Activated CD8-positive, alpha-beta memory T cell treated with anti-CD3 and anti-CD28 coated beads, Interleukin-2, amount 50 U/mL, for 4 hours (primary cell): ENCODE data around the gene TTYH1.

Experiments
- DNase-seq: peaks from one replicate; pipeline ENCODE4 v3.0.0-alpha.2; 2020

Gene TTYH1

DNA sequence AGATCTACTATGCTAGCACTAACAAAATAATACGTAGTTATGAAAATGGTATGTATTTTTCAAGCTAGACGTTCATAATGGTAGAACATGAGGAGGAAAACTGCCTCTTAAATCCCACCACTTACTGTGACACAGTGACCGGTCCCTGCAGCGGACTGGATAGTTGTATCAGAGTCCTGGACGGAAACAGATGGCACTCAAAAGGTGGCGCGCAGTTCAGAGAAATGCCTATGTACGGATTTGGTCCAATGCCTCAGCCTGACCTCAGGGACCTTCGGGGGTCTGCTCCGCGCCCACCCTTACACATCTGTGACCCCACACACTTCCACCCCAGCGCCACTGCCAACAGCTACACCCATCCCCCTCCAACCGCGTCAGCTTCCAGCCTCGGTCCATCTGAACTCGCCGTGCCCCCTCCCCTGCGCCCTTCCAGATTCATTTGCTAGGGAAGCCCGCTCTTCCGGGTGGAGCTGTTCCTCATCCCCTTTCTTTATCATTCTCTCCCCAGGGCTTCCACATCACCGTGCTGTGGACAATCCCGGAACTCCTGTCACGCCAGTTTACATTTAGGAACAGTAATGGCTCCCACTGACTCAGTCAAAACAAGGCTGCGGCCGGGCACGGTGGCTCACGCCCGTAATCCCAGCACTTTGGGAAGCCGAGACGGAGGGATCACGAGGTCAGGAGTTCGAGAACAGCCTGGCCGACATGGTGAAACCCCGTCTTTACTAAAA is 32.9 kb downstream of the TTYH1 start:
- peak; percentile 35 for DNase-seq

DNA sequence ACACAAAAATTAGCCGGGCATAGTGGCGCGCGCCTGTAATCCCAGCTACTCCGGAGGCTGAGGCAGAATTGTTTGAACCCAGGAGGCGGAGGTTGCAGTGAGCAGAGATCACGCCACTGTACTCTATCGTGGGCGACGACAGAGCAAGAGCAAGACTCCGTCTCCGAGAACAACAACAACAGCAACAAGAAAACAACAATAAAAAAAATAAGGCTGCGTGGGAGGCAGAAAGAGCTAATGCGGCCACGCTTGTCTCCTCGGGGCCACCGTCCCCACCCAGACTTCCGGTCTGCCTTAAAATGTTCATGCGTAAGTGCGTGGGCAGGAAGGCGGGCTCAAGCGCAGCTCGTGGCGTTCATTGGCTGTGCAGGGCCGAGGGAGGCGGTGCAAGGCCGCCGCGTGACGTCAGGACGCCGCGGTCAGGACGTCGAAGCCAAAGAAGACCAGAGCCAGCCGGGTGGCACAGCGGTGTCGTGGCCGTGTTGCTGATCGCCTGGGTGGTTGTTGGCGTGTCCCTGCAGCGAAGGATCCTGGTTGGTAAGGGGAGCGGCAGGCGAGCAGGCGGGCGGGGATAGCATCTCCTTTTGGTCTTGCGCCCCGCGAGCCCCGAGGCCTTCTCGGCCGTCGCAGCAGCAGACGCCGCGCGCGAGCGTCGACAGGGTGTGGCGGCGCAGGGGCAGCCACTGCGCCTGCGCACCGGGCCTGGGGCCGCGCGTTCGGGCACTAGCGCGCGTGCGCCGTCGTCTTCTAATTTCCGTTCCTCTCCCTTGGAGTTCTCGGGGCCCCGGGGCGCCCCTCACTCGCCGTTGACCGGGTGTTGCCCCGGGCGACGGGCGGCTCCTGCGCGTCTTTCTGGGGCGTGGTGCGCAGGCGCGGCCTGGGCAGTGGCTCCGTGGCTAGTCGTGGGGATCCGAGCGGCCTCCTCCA is 33.8 kb downstream of the TTYH1 start, which contains the start of gene LENG8:
LENG8 (plus strand) TSS at position 426 of the 927 bp plus-strand sequence. CDS start 2,146 bp downstream, outside the sequence.
- DNase-seq, result peak; percentile 97

DNA sequence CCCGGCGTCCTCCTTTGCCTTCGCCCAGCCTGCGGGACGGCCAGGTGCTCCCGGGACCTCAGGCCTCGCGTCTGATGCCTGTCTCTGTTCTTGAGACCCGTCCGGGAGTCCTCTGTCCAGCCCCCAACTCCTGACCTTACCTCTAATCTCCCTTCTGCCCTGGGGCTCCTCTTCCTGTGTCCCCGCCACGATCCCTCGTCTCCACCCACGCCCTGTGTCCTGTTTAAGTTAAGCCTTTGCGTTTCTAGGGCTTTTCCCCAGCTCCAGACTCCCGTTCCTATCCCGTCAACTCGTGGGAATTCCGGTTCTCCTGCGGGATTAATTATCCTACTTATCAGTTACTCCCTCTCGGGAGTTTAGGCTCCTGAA is 34.4 kb downstream of the TTYH1 start:
- DNase-seq, result no peak

DNA sequence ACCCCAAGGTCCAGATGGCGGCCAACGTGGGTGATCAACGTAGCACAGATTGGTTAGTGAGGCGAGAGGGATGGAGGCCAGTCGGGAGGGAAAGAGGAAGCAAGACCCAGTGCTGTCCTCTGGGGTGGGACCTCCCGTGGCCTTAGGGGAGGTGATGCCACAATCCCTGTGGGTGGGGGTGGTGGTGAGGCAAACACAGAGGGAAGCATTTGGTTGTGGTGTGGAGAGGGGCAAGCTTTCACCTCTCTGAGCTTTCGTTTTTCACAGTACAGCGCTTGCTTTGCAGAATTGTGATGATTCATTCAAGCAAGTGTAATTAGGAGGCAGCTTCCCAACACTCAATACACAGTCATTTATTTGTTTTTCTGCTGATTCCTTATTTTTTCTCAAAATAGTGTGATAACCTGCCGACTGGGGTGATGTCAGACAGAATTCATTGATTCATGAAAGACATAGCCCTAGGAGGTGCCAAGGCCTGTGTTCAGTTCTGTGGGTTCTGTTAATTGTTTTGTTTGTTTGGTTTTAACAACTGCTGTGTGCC is 36.1 kb downstream of the TTYH1 start:
- DNase-seq, result no peak

DNA sequence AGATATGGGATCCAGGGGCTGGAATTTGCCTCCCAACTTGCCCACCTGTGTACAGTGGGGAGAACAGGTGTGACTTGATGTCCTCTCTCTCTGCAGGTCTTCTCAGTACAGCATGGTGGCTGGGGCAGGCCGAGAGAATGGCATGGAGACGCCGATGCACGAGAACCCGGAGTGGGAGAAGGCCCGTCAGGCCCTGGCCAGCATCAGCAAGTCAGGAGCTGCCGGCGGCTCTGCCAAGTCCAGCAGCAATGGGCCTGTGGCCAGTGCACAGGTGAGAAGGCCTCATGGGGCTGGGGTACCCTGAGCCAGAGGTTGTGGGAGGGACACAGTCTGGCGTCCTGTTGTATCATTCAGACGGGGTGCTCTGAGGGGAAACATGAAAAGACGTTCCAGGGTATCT is 36.7 kb downstream of the TTYH1 start:
- no peak for DNase-seq

DNA sequence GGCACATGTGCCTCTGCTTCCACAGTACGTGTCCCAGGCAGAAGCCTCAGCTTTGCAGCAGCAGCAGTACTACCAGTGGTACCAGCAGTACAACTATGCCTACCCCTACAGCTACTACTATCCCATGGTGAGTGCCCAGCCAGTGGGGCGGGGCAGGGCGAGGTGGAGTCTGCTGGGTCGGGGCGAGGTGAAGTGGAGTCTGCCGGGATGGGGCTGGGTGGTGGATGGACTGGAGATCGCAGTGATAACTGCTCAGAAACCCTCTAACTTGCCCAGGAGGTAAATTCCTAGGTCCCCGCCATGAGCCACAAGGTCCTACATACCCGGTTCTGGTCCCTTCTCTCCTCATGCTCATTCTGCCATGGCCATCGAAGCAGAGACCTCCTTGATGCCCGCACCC is 37.4 kb downstream of the TTYH1 start:
- no peak for DNase-seq

DNA sequence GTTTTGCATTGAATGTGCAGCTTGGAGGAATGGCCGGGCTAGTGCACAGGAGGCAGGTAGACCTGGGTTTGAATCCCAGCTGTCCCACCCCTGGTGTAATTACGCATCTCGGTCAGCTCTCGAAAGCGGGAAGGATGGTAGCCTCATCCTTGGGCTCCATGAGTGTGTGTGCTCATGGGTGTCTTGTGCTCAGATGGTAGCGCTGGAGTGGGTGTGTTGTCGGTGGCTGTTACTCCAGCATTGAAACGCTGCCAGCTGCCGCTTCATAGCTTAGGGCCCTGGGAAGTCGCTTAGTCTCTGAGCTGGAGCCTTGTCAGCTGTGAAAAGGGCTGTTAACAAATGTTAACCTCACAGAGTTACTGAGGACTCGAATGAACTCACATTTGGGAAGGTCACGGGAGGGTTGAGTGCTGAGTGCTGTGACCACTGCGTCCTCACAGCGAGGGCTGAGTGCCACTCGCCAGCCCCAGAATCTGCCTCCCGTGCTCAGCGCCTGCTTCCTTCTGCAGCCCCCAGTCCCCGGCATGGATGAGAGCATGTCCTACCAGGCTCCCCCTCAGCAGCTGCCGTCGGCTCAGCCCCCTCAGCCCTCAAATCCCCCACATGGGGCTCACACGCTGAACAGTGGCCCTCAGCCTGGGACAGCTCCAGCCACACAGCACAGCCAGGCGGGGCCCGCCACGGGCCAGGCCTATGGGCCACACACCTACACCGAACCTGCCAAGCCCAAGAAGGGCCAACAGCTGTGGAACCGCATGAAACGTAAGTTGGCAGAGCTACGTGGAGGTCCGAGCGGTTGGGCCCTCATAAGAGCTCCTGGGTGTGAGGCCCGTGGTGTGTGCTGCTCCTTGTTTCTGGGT is 38.9 kb downstream of the TTYH1 start:
- no peak for DNase-seq

DNA sequence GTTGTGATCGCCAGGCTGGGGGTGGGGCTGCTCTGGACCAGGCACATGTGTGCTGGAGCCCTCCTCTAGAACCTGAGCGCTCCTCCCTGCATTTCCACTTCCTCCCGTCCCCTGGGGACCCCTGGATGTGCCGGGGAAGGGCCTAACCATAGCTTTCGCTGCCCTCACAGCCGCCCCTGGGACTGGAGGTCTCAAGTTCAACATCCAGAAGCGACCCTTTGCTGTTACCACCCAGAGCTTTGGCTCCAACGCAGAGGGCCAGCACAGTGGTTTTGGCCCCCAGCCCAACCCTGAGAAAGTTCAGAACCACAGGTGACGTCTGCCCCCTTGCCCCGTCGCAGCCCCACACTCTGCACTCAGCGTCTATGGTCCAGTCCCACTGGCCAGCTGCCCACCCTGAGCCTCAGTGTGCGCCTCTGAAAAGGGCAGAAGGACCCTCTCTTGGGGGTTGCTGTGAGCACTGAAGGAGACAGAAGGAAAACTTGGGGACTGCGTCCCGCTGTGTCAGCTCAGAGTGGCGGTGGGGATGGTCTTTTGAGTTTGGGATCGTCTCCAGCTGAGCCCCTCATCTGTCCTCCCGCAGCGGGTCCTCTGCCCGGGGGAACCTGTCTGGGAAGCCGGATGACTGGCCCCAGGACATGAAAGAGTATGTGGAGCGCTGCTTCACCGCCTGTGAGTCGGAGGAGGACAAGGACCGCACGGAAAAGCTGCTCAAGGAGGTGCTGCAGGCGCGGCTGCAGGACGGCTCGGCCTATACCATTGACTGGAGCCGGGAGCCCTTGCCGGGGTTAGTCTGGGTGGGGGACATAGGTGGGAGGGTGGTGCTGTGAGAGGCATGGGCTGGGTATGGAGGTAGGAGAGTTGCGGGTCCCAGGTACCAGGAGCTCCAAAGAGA is 39.8 kb downstream of the TTYH1 start:
- no peak for DNase-seq

DNA sequence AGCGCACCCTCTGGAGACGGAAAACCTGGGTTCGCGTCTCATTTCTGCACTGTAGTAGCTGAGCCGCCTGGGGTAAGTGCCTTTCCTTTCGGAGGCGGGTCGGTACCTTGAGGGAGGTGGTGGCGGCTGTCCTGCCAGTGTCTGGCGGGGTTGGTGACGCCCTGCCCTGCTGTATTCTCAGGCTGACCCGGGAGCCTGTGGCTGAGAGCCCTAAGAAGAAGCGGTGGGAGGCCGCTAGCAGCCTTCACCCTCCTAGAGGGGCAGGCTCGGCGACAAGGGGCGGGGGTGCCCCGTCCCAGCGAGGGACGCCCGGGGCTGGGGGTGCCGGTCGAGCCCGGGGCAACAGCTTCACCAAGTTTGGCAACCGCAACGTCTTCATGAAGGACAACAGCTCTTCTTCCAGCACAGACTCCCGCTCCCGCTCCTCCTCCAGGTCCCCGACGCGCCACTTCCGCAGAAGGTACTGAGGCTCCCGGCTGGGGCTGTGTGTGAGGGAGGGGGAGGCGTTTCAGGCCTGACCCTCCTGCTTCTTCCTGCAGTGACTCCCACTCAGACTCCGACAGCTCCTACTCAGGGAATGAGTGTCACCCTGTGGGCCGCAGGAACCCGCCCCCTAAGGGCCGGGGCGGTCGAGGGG is 40.6 kb downstream of the TTYH1 start:
- DNase-seq, result no peak

DNA sequence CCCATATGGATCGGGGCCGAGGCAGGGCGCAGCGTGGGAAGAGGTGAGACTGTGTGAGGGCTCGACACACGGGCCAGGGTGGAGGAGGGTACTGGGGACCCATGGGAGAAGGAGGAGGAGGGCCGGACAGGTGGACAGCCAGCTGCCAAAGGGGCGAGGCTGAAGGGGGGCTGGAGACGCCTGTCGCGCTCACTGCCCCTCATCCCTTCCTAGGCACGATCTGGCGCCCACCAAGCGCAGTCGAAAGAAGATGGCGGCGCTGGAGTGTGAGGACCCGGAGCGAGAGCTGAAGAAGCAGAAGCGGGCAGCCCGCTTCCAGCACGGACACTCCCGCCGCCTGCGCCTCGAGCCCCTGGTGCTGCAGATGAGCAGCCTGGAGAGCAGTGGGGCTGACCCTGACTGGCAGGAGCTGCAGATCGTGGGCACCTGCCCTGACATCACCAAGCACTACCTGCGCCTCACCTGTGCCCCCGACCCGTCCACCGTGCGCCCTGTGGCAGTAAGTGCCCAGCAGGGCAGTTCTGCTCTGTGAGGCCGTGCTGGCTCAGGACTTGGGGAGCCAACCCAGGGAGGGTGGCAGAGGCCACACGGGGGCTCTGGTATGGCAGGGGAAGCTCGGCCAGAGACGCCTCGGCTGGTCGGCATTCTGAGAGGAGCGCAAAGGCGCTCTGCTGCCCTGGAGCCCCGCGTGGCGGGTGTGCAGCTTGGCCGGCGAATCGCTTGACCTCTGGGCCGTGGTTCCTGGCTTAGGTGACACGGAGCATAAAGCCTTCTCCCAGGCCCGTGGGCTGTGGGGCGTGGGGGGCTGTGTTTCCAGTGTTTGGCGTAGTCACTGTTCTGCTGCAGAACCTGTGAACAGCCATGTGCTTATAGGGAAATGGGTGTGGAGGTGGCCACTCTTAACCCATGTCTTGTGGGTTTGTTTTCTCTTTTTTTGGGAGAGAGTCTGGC is 41.4 kb downstream of the TTYH1 start:
- DNase-seq, result no peak

DNA sequence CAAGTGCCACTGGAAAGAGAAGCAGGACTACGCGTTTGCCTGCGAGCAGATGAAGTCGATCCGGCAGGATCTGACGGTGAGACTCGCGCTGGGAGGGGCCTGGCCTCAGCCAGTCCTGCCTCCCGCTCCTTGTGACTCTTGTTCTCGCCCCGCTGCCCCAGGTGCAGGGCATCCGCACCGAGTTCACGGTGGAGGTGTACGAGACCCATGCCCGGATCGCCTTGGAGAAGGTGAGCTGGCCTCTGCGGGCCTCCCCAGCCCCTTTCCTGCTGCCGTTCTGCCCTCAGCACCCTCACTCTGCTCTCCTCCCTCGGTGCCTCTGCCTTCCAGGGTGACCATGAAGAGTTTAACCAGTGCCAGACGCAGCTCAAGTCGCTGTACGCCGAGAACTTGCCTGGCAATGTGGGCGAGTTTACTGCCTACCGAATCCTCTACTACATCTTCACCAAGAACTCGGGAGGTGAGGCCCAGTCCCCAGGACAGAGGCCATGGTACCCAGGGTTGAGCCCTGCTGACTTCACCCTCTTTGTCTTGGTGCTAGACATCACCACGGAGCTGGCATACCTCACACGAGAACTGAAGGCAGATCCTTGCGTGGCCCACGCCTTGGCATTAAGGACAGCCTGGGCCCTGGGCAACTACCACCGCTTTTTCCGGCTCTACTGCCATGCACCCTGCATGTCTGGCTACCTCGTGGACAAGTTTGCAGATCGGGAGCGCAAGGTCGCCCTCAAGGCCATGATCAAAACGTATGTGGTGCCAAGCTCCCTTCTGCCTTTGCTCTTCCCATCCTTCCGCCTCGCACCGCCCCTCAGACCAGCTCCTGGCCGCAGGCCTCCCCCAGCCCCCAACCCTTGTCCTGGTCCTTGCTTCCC is 42.7 kb downstream of the TTYH1 start:
- no peak for DNase-seq

DNA sequence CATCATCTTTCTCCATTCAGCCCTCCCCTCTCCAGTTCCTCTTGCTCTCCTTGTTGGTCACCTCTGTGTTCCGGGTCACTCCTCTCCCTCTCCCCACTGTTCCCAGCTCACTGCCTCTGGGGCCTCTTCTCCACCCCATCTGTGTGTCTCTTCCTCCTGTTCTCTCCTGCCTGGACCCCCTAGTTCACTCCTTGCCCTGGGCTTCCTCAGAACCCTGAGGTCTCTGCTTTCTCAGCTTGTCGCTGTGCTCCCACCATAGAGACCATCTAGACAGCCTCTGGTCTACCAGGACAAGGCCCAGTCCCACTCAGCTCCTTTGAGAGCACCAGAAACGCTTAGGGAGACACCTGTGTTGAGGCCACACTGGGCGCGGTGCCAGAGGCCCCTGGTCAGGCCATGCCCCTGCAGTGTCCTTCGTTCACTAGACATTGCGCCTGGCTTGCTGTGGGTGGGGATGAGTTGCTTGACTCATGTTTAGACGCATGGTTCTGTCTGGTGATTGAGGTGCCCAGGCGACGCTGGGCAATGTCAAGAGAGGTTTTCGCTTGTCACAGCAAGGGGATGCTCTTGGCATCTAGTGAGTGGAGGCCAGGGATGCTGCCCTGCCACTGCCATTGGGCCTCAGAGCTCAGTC is 43.5 kb downstream of the TTYH1 start:
- no peak for DNase-seq

DNA sequence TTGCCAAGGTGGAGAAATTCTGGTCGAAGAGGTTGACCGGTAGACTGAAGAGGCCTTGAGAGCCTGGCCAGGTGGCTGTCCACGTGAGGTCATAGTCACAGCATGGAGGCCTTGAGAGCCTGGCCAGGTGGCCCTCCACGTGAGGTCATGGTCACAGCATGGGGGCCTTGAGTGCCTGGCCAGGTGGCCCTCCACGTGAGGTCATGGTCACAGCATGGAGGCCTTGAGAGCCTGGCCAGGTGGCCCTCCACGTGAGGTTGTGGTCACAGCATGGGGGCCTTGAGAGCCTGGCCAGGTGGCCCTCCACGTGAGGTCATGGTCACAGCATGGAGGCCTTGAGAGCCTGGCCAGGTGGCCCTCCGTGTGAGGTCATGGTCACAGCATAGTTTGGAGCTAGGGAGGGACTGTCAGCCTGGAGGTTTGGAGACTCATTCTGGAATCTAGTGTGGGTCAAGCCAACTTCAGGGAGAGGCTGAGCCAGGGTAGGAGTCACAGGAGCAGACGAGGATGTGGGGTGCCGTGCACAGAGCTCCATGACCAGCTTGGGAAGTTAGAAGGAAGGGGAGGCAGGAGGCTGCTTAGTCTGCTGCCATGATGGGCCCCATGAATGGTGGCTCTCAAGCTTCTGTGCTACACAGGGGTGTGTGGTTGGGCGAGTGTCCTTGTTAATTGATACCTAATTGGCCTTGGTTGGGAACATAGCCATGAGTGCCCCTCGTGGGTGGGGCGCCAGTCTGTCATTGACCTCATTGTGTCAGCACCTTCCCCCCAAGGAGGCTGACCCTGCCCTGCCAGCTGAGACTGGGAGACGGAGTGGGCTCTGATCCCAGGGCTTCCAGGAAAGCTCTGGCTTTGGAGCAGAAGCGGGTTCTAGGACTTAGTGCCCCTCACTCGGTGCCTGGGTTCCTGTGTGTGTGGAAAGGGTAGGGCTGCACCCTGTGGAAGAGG is 44.3 kb downstream of the TTYH1 start:
- DNase-seq, result no peak

DNA sequence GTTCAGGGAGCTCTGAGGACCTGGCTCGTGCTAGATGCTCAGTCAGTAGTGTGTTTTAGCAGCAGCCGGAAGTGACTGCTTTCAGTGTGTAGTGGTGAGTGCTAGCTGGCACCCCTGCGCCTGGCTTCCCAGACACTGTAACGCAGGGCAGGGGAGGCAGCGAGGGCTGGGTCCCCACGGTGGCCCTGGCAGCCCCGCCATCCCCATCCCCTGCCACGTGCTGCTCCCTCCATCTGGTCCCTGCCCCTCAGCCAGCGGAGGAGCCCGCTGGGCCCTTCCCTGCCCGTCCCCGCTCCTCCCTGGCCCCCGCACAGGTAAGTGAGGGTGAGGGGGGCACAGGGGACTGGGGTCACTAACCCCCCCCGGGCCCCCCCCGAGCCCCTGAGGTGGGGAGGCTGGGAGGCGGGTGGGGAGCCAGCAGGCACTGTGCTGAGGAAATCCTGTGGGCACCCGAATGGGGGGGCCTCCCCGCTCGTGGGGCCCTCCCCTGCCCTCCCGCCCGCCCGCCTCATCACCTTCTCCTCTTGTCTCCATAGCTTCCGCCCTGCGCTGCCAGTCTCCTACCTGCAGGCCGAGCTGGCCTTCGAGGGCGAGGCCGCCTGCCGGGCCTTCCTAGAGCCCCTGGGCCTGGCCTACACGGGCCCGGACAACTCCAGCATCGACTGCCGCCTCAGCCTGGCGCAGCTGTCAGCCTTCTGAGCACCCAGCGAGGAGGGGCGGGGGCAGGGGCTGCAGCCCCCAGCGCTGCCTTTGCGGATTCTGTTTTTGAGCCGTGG is 45.2 kb downstream of the TTYH1 start:
- no peak for DNase-seq

DNA sequence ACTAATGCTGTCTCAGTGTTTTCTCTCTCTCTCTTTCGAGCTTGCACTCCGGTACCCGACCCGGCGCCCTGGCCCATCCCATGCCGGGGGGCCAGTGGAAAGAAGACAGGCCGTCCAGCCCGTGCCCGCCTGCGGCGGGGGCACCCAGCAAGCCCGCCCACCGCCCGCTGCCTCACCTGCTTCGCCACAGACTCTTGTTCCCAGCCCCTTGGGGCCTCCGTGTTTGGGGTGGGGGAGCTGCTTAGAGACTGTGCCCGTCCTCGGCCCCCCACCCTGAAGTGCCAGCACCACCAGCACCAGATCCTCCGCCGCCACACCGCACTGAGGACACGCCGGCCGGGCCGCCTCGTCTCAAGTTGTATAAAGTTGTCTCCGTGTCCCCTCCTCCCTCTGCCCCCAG is 45.9 kb downstream of the TTYH1 start:
- DNase-seq, result no peak

DNA sequence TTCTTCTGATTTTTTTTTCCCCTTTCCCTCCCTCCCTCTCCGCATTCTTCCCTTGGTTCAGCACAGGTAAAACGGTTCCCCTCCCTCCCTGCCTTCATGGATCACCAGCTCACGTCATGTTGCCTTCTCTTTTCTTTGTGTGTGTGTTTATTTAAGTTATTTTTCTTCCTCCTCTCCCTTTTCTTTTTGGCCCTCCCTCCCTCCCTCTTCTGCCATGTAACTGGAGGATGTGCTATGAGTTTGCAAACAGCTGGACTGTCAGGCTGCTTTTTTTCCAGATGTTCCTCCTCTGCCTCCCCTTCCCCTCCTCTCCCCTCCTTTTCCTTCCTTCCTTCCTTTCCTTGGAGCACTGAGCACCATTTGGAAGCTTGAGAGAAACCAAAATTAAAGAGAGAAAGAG is 46.3 kb downstream of the TTYH1 start:
- DNase-seq, result no peak
